GM12874 (cell line): ENCODE data around the gene BMP6.

Experiments
- CTCF ChIP-seq: IDR thresholded peaks from 2 replicates; pipeline ENCODE4 v1.5.1; 2011; ENCODE audit warnings: low read depth, mild to moderate bottlenecking, control low read depth, low read length, moderate library complexity; ENCODE audit not compliant: insufficient read depth

BMP6 gene

GRCh38 chr6:7720346-7720745 lies 5.6 kb upstream of the BMP6 start:
- TF ChIP-seq CTCF: no peak

GRCh38 chr6:7721649-7722048 lies 4.2 kb upstream of the BMP6 start:
- no peak; the same call in 1 of the 2 replicates for TF ChIP-seq CTCF

- TF ChIP-seq CTCF: peak; percentile 56
Measured at GRCh38 chr6:7723041-7723447, 2.9 kb upstream of the BMP6 start.

GRCh38 chr6:7723554-7723953 lies 2.3 kb upstream of the BMP6 start:
- TF ChIP-seq CTCF: no peak

- no peak for TF ChIP-seq CTCF
Measured at GRCh38 chr6:7725412-7725811, 487 bp upstream of the BMP6 start.

- TF ChIP-seq CTCF: no peak
Measured at GRCh38 chr6:7726416-7727085, 652 bp downstream of the BMP6 start.

GRCh38 chr6:7727086-7727945 lies 1.4 kb downstream of the BMP6 start:
- TF ChIP-seq CTCF: no peak
